WTC11 (cell line): ENCODE data around the gene REST.

Experiments
- CTCF ChIP-seq: fragments of 200-600 bp; IDR thresholded peaks from 2 replicates; pipeline ENCODE4 v1.8.0; 2022; ENCODE audit warnings: antibody characterized with exemption
- NR3C1 ChIP-seq: sonication (generic); formaldehyde crosslinking; conservative IDR thresholded peaks from 2 replicates; pipeline ENCODE4 v1.8.1; 2023; ENCODE audit warnings: low read depth, mild to moderate bottlenecking, missing genetic modification reagents
- TF ChIP-seq, protein P1 (sequence below): sonication (generic); formaldehyde crosslinking; conservative IDR thresholded peaks from 2 replicates; pipeline ENCODE4 v1.8.1; 2023; ENCODE audit warnings: mild to moderate bottlenecking, low read depth, missing genetic modification reagents, moderate library complexity

DNA sequence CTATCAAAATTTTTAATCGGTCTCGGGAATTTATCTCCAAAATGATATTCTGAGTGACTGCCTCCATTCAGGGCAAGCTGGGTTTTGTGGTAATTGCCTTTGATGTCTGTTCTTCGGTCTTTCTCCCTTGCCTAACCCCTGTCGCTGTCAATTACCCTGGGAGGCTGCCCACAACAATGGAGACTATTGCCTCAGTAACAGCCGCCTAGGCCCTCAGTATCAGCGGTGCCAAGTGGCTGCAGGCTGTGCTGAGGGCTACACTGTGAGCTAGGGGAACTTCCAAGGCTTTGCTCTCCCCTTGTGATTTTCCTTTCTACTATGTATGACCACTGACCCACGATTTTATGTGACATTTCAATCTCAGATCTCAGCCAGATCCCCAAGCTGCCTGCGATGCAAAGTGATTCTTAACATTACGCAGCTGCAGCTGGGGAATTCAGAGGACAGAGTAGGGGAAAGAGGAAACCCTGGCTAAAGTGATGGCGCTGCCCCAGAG lies 36.3 kb upstream of the REST start:
- no peak for TF ChIP-seq NR3C1 (CRISPR knock-in tag)
- TF ChIP-seq CTCF: no peak
- TF ChIP-seq, protein P1, sequence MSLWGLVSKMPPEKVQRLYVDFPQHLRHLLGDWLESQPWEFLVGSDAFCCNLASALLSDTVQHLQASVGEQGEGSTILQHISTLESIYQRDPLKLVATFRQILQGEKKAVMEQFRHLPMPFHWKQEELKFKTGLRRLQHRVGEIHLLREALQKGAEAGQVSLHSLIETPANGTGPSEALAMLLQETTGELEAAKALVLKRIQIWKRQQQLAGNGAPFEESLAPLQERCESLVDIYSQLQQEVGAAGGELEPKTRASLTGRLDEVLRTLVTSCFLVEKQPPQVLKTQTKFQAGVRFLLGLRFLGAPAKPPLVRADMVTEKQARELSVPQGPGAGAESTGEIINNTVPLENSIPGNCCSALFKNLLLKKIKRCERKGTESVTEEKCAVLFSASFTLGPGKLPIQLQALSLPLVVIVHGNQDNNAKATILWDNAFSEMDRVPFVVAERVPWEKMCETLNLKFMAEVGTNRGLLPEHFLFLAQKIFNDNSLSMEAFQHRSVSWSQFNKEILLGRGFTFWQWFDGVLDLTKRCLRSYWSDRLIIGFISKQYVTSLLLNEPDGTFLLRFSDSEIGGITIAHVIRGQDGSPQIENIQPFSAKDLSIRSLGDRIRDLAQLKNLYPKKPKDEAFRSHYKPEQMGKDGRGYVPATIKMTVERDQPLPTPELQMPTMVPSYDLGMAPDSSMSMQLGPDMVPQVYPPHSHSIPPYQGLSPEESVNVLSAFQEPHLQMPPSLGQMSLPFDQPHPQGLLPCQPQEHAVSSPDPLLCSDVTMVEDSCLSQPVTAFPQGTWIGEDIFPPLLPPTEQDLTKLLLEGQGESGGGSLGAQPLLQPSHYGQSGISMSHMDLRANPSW (CRISPR knock-in tag): no peak
